ENCODE results near the gene RAP1B.
"Not testable (repeated sequence)": the region's sequence is repeated elsewhere in the genome, so short reads cannot be mapped to it uniquely, and the experiment has no call there.

Gene RAP1B

DNA sequence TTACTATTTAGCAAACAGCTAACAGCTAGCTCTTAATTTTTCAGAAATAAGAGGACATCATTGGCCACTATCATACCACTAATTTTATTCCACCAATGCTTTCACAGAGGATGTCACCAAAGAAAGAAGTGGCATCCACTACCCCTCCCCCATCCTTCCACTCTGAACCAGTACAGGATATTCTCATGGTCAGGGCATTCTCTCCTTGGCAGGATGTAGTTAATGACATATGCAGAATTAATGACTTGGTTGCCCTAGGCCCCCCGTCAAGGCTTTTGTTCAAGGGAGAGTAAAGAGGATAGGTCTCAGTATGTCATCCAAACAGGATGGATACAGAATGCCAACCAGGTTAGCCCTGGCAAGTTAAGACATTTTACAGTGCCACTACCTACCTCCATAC, 57.2 kb downstream of the RAP1B start:
- CTCF ChIA-PET: interaction anchor here (1.0 to 2.9 kb wide), 2 partner anchors 11 to 28 kb away, joined by 3 to 11 read pairs; no protein-coding TSS in a partner anchor
- DNase-seq (ENCODE audit: extremely low spot score): no peak
- POLR2A ChIA-PET: no interaction called here
- TF ChIP-seq, protein P1, sequence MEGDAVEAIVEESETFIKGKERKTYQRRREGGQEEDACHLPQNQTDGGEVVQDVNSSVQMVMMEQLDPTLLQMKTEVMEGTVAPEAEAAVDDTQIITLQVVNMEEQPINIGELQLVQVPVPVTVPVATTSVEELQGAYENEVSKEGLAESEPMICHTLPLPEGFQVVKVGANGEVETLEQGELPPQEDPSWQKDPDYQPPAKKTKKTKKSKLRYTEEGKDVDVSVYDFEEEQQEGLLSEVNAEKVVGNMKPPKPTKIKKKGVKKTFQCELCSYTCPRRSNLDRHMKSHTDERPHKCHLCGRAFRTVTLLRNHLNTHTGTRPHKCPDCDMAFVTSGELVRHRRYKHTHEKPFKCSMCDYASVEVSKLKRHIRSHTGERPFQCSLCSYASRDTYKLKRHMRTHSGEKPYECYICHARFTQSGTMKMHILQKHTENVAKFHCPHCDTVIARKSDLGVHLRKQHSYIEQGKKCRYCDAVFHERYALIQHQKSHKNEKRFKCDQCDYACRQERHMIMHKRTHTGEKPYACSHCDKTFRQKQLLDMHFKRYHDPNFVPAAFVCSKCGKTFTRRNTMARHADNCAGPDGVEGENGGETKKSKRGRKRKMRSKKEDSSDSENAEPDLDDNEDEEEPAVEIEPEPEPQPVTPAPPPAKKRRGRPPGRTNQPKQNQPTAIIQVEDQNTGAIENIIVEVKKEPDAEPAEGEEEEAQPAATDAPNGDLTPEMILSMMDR (IDR thresholded peaks at IDR 0.05; ENCODE audit: control extremely low read depth, extremely low read depth, low read depth, missing control alignments): no peak

DNA sequence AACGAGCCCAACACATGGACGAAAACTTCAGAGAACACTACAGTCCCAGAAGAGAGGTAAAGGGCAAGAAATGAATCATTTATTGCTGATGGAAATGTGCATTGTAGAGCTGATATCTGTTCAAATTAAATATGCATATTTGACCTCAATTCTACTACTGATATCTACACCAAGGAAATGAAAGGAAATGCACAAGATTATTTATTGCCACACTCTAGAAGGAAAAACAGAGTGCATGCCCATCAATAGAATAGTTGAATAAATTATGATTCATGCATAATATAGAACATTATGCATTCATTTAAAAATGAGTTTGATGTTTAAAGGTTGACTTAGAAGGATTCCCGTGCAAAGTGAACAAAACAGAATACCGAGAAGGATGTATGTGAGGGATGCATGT, 60.5 kb downstream of the RAP1B start:
- CTCF ChIA-PET: no interaction called here

DNA sequence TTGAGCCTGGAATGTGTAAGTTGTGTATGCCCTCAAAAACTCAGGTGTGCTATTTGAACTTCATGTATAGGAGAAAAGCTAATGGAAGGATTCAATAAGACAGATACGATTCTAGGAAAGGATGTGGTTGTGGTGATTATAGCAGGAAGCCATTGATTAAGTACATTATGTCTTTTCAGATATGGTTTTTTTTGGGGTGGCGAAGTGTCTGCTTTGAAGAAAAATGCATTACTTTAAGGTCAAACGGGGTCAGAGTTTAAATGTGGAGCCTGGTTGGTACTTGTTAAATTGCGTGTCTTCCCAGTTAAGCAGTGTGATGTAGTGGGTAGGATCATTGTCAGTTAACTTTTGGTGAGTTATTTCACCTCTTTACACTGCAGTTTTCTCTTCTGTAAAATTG, 63.1 kb downstream of the RAP1B start:
- DNase-seq (ENCODE audit: extremely low spot score): no peak
- POLR2A ChIA-PET: no interaction called here
- CTCF ChIA-PET: no interaction called here
- TF ChIP-seq, protein P1 (IDR thresholded peaks at IDR 0.05; ENCODE audit: control extremely low read depth, extremely low read depth, low read depth, missing control alignments): no peak

More for the DNA sequence above, 60.5 kb downstream of the RAP1B start:
- TF ChIP-seq, protein P1 (IDR thresholded peaks at IDR 0.05; ENCODE audit: control extremely low read depth, extremely low read depth, low read depth, missing control alignments): no peak
- POLR2A ChIA-PET: no interaction called here
- no peak for DNase-seq (ENCODE audit: extremely low spot score)

DNA sequence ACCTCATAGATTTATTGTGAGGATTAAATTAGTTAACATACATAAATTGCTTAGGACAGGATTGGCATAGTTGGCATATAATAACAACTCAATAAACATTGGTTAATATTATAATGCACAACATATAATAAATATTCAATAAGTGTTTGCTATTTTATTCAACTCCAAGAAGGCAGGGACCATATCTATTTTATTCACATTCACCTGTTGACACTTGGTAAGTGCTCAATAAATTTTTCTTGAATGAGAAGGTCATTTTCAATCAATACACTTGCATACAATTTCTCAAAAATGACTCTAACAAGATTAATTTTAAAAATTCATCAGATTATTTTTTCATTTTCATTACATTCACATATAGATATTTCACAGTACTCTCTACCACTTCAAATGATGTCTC, 63.7 kb downstream of the RAP1B start:
- ChIA-PET CTCF (no interaction called here), POLR2A (no interaction called here)
- DNase-seq (ENCODE audit: extremely low spot score): no peak
- TF ChIP-seq, protein P1 (IDR thresholded peaks at IDR 0.05; ENCODE audit: control extremely low read depth, extremely low read depth, low read depth, missing control alignments): no peak

DNA sequence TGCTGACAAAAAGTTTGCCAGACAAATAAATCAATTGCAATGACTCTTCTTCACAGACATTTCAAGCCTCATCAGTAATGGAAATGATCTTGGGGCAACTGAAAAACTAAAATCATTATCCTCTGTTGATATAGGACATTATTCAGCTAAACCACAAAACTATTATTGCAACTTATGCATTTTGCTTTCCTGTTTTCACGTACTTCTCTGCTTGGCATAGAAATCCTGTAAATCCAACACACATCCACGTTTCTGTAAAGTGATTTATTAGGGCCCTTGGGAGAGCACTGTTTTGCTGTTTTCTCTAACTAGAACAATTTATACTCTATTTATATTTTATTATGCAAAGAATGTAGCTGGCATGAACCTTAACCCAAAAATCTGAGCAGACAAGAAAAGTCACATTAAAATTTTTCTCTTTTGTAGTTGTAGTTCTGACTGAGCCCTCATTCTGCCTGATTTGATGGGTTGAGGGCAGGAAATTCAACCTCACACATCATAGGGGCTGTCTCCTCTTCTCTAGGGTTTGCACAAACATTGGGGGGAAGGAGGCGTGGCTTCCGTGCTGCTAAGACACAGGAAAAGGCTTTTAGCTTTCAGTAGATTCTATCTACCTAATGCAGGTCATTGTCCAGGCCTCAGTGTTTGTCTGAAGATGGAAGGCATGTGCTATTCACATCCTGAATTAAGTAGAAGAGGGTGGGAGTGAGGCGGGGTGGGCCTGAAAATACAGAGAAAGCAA, 64.6 kb downstream of the RAP1B start:
- TF ChIP-seq, protein P1 (IDR thresholded peaks at IDR 0.05; ENCODE audit: control extremely low read depth, extremely low read depth, low read depth, missing control alignments): no peak
- DNase-seq (ENCODE audit: extremely low spot score): no peak
- ChIA-PET CTCF (no interaction called here), POLR2A (no interaction called here)

DNA sequence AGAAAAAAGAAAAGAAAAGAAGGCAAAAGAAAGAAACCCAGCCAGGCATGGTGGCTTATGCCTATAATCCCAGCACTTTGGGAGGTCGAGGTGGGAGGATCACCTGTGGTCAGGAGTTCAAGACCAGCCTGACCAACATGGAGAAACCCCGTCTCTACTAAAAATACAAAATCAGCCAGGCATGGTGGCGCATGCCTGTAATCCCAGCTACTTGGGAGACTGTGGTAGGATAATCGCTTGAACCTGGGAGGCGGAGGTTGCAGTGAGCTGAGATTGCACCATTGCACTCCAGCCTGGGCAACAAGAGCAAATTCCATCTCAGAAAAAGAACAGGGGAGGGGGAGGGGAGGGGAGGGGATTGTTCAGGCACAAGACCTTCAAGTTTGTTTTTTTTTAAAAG, 66.2 kb downstream of the RAP1B start:
- POLR2A ChIA-PET; DNase-seq (ENCODE audit: extremely low spot score): not testable (repeated sequence)
- CTCF ChIA-PET: interaction anchor here (3.4 kb wide), 1 partner anchor 9 kb away, joined by 11 read pairs; no protein-coding TSS in a partner anchor

DNA sequence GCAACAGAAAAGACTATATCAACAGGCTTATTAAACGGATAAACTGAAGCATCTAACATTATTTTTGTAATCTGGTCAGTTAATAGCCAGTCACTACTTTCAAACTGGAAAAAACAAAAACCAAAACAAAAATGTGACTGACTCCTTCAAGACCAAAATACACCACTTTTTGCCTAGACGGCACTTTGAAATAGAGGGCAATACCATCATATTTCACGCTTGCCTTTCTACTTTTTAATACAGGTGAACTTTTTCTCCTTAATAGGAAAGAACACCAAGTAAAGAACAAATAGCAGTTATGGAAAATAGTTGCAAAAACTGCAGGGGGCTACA, 75.5 kb downstream of the RAP1B start:
- ChIA-PET CTCF (no interaction called here), POLR2A (no interaction called here)
- TF ChIP-seq, protein P1 (IDR thresholded peaks at IDR 0.05; ENCODE audit: control extremely low read depth, extremely low read depth, low read depth, missing control alignments): no peak
- DNase-seq (ENCODE audit: extremely low spot score): no peak
